Adrenal gland (tissue), 12 donors: Measurements from ENCODE around the gene DHX38. TPM values are rescaled to one million over a fixed set of nuclear protein-coding genes. Genes with fewer than 3 reads are reported as not detected.
"Not testable (repeated sequence)": the region's sequence is repeated elsewhere in the genome, so short reads cannot be mapped to it uniquely, and the experiment has no call there.

Experiments
- DNase-seq, 7 donors: peaks; one replicate each; pipeline ENCODE4 v3.0.0-alpha.2; 2019 to 2020
- H3K27ac ChIP-seq, 5 donors: fragments of 200-600 bp; sonication (generic) in 4 of 5; 1 replicate in 3 of 5; 2 replicates in 2 of 5; pipeline versions ENCODE4 v1.5.1 to v1.8.0; 2016 to 2020; ENCODE audit warnings: mild to moderate bottlenecking in 1 of 5
- H3K27me3 ChIP-seq: fragments of 200-600 bp; 2 replicates; pipeline ENCODE4 v1.8.0; 2021
- H3K36me3 ChIP-seq, 2 donors: fragments of 200-600 bp; replicated peaks in 1 of 2; 1 replicate in 1 of 2; 2 replicates in 1 of 2; pipeline versions ENCODE4 v1.5.1 to v1.8.0; 2018 to 2022
- H3K4me1 ChIP-seq, 2 donors: fragments of 200-600 bp; replicated peaks in 1 of 2; 1 replicate in 1 of 2; 2 replicates in 1 of 2; pipeline versions ENCODE4 v1.5.1 to v1.8.0; 2018 to 2021
- H3K4me3 ChIP-seq, 4 donors: fragments of 200-600 bp; sonication (generic) in 3 of 4; one replicate each; pipeline ENCODE4 v1.5.1; 2016 to 2018
- H3K9me3 ChIP-seq, 3 donors: fragments of 200-600 bp; sonication (generic) in 1 of 3; replicated peaks in 1 of 3; 1 replicate in 2 of 3; 2 replicates in 1 of 3; pipeline versions ENCODE4 v1.5.1 to v1.8.0; 2016 to 2021
- CTCF ChIP-seq, 6 experiments: fragments of 450-650 bp in 4 of 6; fragments of 200-600 bp in 2 of 6; sonication (generic) in 1 of 6; IDR thresholded peaks; 1 replicate in 5 of 6; 2 replicates in 1 of 6; pipeline versions ENCODE4 v1.5.1 to v1.8.0; 2016 to 2021; ENCODE audit warnings: antibody characterized with exemption in 6 of 6, mild to moderate bottlenecking in 2 of 6, moderate library complexity in 1 of 6
- POLR2A ChIP-seq, 2 donors: fragments of 450-650 bp; IDR thresholded peaks; one replicate each; pipeline ENCODE4 v1.6.1; 2017; ENCODE audit warnings: antibody characterized with exemption in 2 of 2, mild to moderate bottlenecking in 2 of 2, moderate library complexity in 1 of 2
- whole genome bisulfite sequencing, 4 donors: extraction: QIAGEN DNeasy Blood & Tissue Kit in 2 of 4; methylation state at CpG; one replicate each; pipeline versions ENCODE4 v1.1.5 to v1.1.7; 2013 to 2017; 5-methylcytosine and 5-hydroxymethylcytosine counted together
- intact Hi-C, 2 donors: fragments of 100-400 bp; cut with DNase I; formaldehyde crosslinking; loops; one replicate each; pipeline versions ENCODE4 v1.14.1 to v1.15.0; 2022 to 2023
- polyA plus RNA-seq, 3 donors: library from polyadenylated mRNA; stranded (reverse); fragments of 200-250 nt in 2 of 3; fragments of 350-450 nt in 1 of 3; fragmentation: Illumina TruSeq in 1 of 3; extraction: RNeasy Lipid Tissue Mini Kit (QIAGEN cat#74804) in 1 of 3; gene quantifications; one replicate each; pipeline ENCODE4 v1.2.3, GENCODE V29; 2013 to 2014
- total RNA-seq, 9 donors: library from RNA; depleted of rRNA in 4 of 9; stranded (reverse); fragments of >200 nt in 4 of 9; fragments of 120-200 nt in 1 of 9; fragmentation: NEBNext Ultra II Directional in 1 of 9; extraction: Animal tissue kit (Norgen Biotek cat#: 25700) in 1 of 9; gene quantifications; one replicate each; pipeline versions ENCODE4 v1.1.0 to v1.2.4, GENCODE V29; 2013 to 2023
- donor health status: healthy with polysubstance abuse.
- donor health status: Bipolar disorder and iron deficiency.
- donor health status: DM: yes; HTN: yes; CAD: no.
- donor health status: DM: no; HTN: no; CAD: no.
- donor health status: DM: no; HTN: no; CAD: no.
- donor health status: DM: yes; HTN: yes; CAD: no.

DHX38 gene
- total and polyA plus RNA-seq, 12 donors: 31.9 to 93.1 (median 45.0) TPM

GRCh38 chr16:72068930-72069329 is 24.7 kb upstream of the DHX38 start:
- Histone ChIP-seq H3K4me1 (peaks cover 0 to 5% of the 10 kb centered on the region in 2 donors), H3K4me3 (no peak overlapping the region), H3K27ac (peak overlapping the region in 1 of 5 donors; percentile 2), H3K36me3 (no peaks in the 10 kb centered on the region), H3K27me3 (no peaks in the 10 kb centered on the region), H3K9me3 (no peaks in the 10 kb centered on the region)
- intact Hi-C loops: no loop called here
- TF ChIP-seq POLR2A (IDR thresholded peaks at IDR 0.05) (no peak), CTCF (IDR thresholded peaks at IDR 0.05) (no peak)
- DNase-seq: no peak
- WGBS, 4 donors: 61 to 74% (median 64%) methylated on average over 4 of the region's 4 CpGs

- intact Hi-C loops: no loop called here
- peaks cover 0 to 5% of the 10 kb centered on the region in 2 donors for H3K4me1 ChIP-seq
- 36 to 38% (median 37%) methylated on average over 12 of the region's 12 CpGs for WGBS, 4 donors
- TF ChIP-seq POLR2A (IDR thresholded peaks at IDR 0.05) (peak in 1 of 2 donors; percentile 6), CTCF (IDR thresholded peaks at IDR 0.05) (no peak)
- peak overlapping the region in 3 of 5 donors; percentile 17 to 61 (median 31) for H3K27ac ChIP-seq
- H3K36me3 ChIP-seq: no peaks in the 10 kb centered on the region
- H3K9me3 ChIP-seq: no peaks in the 10 kb centered on the region
- DNase-seq: peak in 6 of 7 donors; percentile 12 to 58 (median 44)
- H3K4me3 ChIP-seq: no peak overlapping the region
- no peaks in the 10 kb centered on the region for H3K27me3 ChIP-seq
Measured at GRCh38 chr16:72072514-72073342, 20.9 kb upstream of the DHX38 start.

GRCh38 chr16:72073560-72074230 is 20.0 kb upstream of the DHX38 start:
- intact Hi-C loops: no loop called here
- WGBS, 4 donors: 72 to 79% (median 77%) methylated on average over 8 of the region's 8 CpGs
- Histone ChIP-seq H3K27ac (peak overlapping the region in 3 of 5 donors; percentile 17 to 61 (median 31)), H3K27me3 (no peaks in the 10 kb centered on the region), H3K36me3 (no peaks in the 10 kb centered on the region), H3K4me1 (peaks cover 0 to 5% of the 10 kb centered on the region in 2 donors), H3K4me3 (no peak overlapping the region), H3K9me3 (no peaks in the 10 kb centered on the region)
- DNase-seq: peak in 5 of 7 donors; percentile 22 to 57 (median 28)
- no peak for TF ChIP-seq POLR2A (IDR thresholded peaks at IDR 0.05)
- no peak for TF ChIP-seq CTCF (IDR thresholded peaks at IDR 0.05)

- intact Hi-C loops, H3K36me3 ChIP-seq, DNase-seq, H3K27me3 ChIP-seq, H3K4me1 ChIP-seq, H3K27ac ChIP-seq, H3K9me3 ChIP-seq, H3K4me3 ChIP-seq: not testable (repeated sequence)
- 54 to 76% (median 66%) methylated on average over 2 of the region's 6 CpGs; no CpG with 5 or more reads in 1 of the 4 donors for WGBS, 4 donors
Measured at GRCh38 chr16:72075067-72075466, 18.6 kb upstream of the DHX38 start.

GRCh38 chr16:72076991-72077706 is 16.5 kb upstream of the DHX38 start:
- H3K27ac ChIP-seq, H3K36me3 ChIP-seq, H3K27me3 ChIP-seq, H3K4me3 ChIP-seq, H3K9me3 ChIP-seq, DNase-seq, intact Hi-C loops, H3K4me1 ChIP-seq: not testable (repeated sequence)
- 92 to 100% (median 95%) methylated on average over 1 to 2 of the region's 5 CpGs for WGBS, 4 donors
